Astrocyte (in vitro differentiated cells and primary cell): ENCODE results near the gene NOC2L. TPM values are rescaled to one million over a fixed set of nuclear protein-coding genes. Genes with fewer than 3 reads are reported as not detected.

Experiments used
- DNase-seq: peaks from one replicate; pipeline ENCODE4 v3.0.0-alpha.2; 2010; ENCODE audit warnings: low read depth
- FAIRE-seq: peaks from 2 replicates; lab custom pipeline; 2011; peaks lifted over from hg19 to GRCh38; lab: Jason Lieb, UNC
- H2AFZ ChIP-seq: 2 replicates; pipeline ENCODE4 v1.6.0; 2012; ENCODE audit warnings: low read depth, low read length, inconsistent platforms
- H3K27ac ChIP-seq: 2 replicates; pipeline ENCODE4 v1.5.1; 2011; ENCODE audit warnings: low read depth, low read length, inconsistent platforms
- H3K27me3 ChIP-seq: 2 replicates; pipeline ENCODE4 v1.6.0; 2011; ENCODE audit warnings: low read length, inconsistent platforms; ENCODE audit not compliant: insufficient read depth
- H3K36me3 ChIP-seq: 2 replicates; pipeline ENCODE4 v1.5.1; 2011; ENCODE audit warnings: low read length, inconsistent platforms; ENCODE audit not compliant: insufficient read depth
- H3K4me1 ChIP-seq: 2 replicates; pipeline ENCODE4 v1.5.1; 2011; ENCODE audit warnings: low read length, inconsistent platforms; ENCODE audit not compliant: insufficient read depth
- H3K4me2 ChIP-seq: 2 replicates; pipeline ENCODE4 v1.6.0; 2012; ENCODE audit warnings: low read length, inconsistent platforms
- H3K4me3 ChIP-seq: 2 replicates; pipeline ENCODE4 v1.5.1; 2011; ENCODE audit warnings: low read depth, mild to moderate bottlenecking, low read length, inconsistent platforms; ENCODE audit not compliant: insufficient read depth
- H3K79me2 ChIP-seq: 2 replicates; pipeline ENCODE4 v1.6.0; 2012; ENCODE audit warnings: mild to moderate bottlenecking, low read length, inconsistent platforms; ENCODE audit not compliant: insufficient read depth
- H3K9ac ChIP-seq: 2 replicates; pipeline ENCODE4 v1.6.0; 2012; ENCODE audit warnings: mild to moderate bottlenecking, low read length, inconsistent platforms
- H3K9me3 ChIP-seq: 2 replicates; pipeline ENCODE4 v1.5.1; 2012; ENCODE audit warnings: low read depth, mild to moderate bottlenecking, low read length, inconsistent platforms; ENCODE audit not compliant: insufficient read depth
- H4K20me1 ChIP-seq: 2 replicates; pipeline ENCODE4 v1.6.0; 2012; ENCODE audit warnings: low read length, inconsistent platforms; ENCODE audit not compliant: insufficient read depth
- H3K27ac Mint-ChIP-seq: one replicate; pipeline ENCODE4 v1.8.0; 2021; ENCODE audit warnings: mild to moderate bottlenecking, mixed read lengths; ENCODE audit not compliant: unreplicated experiment
- H3K27me3 Mint-ChIP-seq: one replicate; pipeline ENCODE4 v1.8.0; 2021; ENCODE audit warnings: low read depth, mixed read lengths; ENCODE audit not compliant: unreplicated experiment
- H3K36me3 Mint-ChIP-seq: one replicate; pipeline ENCODE4 v1.8.0; 2021; ENCODE audit warnings: low read depth, mixed read lengths; ENCODE audit not compliant: unreplicated experiment
- H3K4me1 Mint-ChIP-seq: one replicate; pipeline ENCODE4 v1.8.0; 2021; ENCODE audit warnings: low read depth, mixed read lengths; ENCODE audit not compliant: unreplicated experiment
- H3K4me3 Mint-ChIP-seq: one replicate; pipeline ENCODE4 v1.8.0; 2021; ENCODE audit warnings: mild to moderate bottlenecking, moderate library complexity, mixed read lengths; ENCODE audit not compliant: unreplicated experiment
- H3K9me3 Mint-ChIP-seq: one replicate; pipeline ENCODE4 v1.8.0; 2021; ENCODE audit warnings: mild to moderate bottlenecking, mixed read lengths; ENCODE audit not compliant: unreplicated experiment
- CTCF ChIP-seq: IDR thresholded peaks from 2 replicates; pipeline ENCODE4 v1.5.1; 2011; ENCODE audit warnings: low read depth, mild to moderate bottlenecking, inconsistent platforms, low read length, moderate library complexity; ENCODE audit not compliant: insufficient read depth
- EZH2 ChIP-seq: IDR thresholded peaks from 2 replicates; pipeline ENCODE4 v1.6.1; 2012; ENCODE audit warnings: mild to moderate bottlenecking, low read length, inconsistent platforms; ENCODE audit not compliant: insufficient read depth
- total RNA-seq: library from RNA; stranded (reverse); gene quantifications from 2 replicates; pipeline ENCODE4 v1.2.1, GENCODE V29; 2021

NOC2L gene
- total RNA-seq, 1 donor from 2014 or later: 91.4 TPM

GRCh38 chr1:912740-913301 lies 46.2 kb downstream of the NOC2L start:
- Histone ChIP-seq H3K27ac (no peak overlapping the region), H4K20me1 (peaks cover 3% of the 10 kb centered on the region), H3K79me2 (no peaks in the 10 kb centered on the region), H3K27me3 (peaks cover 21% of the 10 kb centered on the region), H3K36me3 (no peaks in the 10 kb centered on the region), H3K9me3 (no peaks in the 10 kb centered on the region), H3K9ac (no peak overlapping the region), H3K4me2 (no peak overlapping the region), H2AFZ (no peak overlapping the region), H3K4me1 (peaks cover 14% of the 10 kb centered on the region), H3K4me3 (no peak overlapping the region)
- FAIRE-seq (no peak), DNase-seq (no peak)
- Mint-ChIP-seq H3K9me3 (no peaks in the 10 kb centered on the region), H3K4me1 (peaks cover 4% of the 10 kb centered on the region), H3K36me3 (no peaks in the 10 kb centered on the region), H3K27ac (peak overlapping the region; percentile 0), H3K4me3 (peak overlapping the region; percentile 35), H3K27me3 (peaks cover 54% of the 10 kb centered on the region)
- no peak for TF ChIP-seq EZH2
- no peak for TF ChIP-seq CTCF

GRCh38 chr1:911875-912739 lies 46.9 kb downstream of the NOC2L start:
- Histone ChIP-seq H3K27me3 (peaks cover 15% of the 10 kb centered on the region), H3K4me2 (no peak overlapping the region), H2AFZ (no peak overlapping the region), H3K9ac (no peak overlapping the region), H3K4me1 (peaks cover 14% of the 10 kb centered on the region), H3K36me3 (no peaks in the 10 kb centered on the region), H3K27ac (no peak overlapping the region), H3K79me2 (no peaks in the 10 kb centered on the region), H3K4me3 (no peak overlapping the region), H3K9me3 (no peaks in the 10 kb centered on the region), H4K20me1 (peaks cover 3% of the 10 kb centered on the region)
- Mint-ChIP-seq H3K4me3 (no peak overlapping the region), H3K36me3 (no peaks in the 10 kb centered on the region), H3K4me1 (peaks cover 4% of the 10 kb centered on the region), H3K27ac (no peak overlapping the region), H3K9me3 (no peaks in the 10 kb centered on the region), H3K27me3 (peaks cover 49% of the 10 kb centered on the region)
- no peak for FAIRE-seq
- TF ChIP-seq CTCF: no peak
- no peak for TF ChIP-seq EZH2
- DNase-seq: no peak
